Calu3 (cell line): ENCODE measurements around the gene EEPD1. TPM values are rescaled to one million over a fixed set of nuclear protein-coding genes. Genes with fewer than 3 reads are reported as not detected.

Experiments used
- BruUV-seq: library from RNA; stranded (reverse); fragments of 400-500 nt; replicated peaks from 2 replicates; lab custom pipeline; 2021; lab: Mats Ljungman, UMichigan
- CTCF ChIA-PET: fragments of 300-600 bp; sonication (Branson Sonifier 250); formaldehyde crosslinking; loops from one replicate; lab custom pipeline; 2022; ENCODE audit warnings: antibody characterized with exemption; lab: Charles Lee
- DNase-seq: peaks from one replicate; pipeline ENCODE4 v3.0.0; 2022
- H3K27ac Mint-ChIP-seq: one replicate; pipeline ENCODE4 v1.8.0; 2022; ENCODE audit warnings: mixed read lengths; ENCODE audit not compliant: unreplicated experiment
- H3K27me3 Mint-ChIP-seq: one replicate; pipeline ENCODE4 v1.8.0; 2022; ENCODE audit warnings: mixed read lengths; ENCODE audit not compliant: unreplicated experiment
- H3K36me3 Mint-ChIP-seq: one replicate; pipeline ENCODE4 v1.8.0; 2022; ENCODE audit warnings: mild to moderate bottlenecking, moderate library complexity, mixed read lengths; ENCODE audit not compliant: insufficient read depth, unreplicated experiment
- H3K4me1 Mint-ChIP-seq: one replicate; pipeline ENCODE4 v1.8.0; 2022; ENCODE audit warnings: mild to moderate bottlenecking, low read depth, mixed read lengths; ENCODE audit not compliant: unreplicated experiment
- H3K4me3 Mint-ChIP-seq: one replicate; pipeline ENCODE4 v1.8.0; 2022; ENCODE audit warnings: mild to moderate bottlenecking, low read depth, moderate library complexity, mixed read lengths; ENCODE audit not compliant: unreplicated experiment
- H3K9me3 Mint-ChIP-seq: one replicate; pipeline ENCODE4 v1.8.0; 2022; ENCODE audit warnings: low read depth, mixed read lengths; ENCODE audit not compliant: unreplicated experiment
- CTCF ChIP-seq: fragments of 200-600 bp; IDR thresholded peaks from one replicate; pipeline ENCODE4 v1.8.0; 2022; ENCODE audit warnings: antibody characterized with exemption; ENCODE audit not compliant: unreplicated experiment
- intact Hi-C: fragments of 100-400 bp; cut with micrococcal nuclease; formaldehyde crosslinking; loops from one replicate; pipeline ENCODE4 v1.10.0; 2022; ENCODE audit not compliant: unreplicated experiment
- total RNA-seq: library from RNA; stranded (reverse); gene quantifications from 2 replicates; pipeline ENCODE4 v1.2.3, GENCODE V29; 2022

EEPD1 gene
- total RNA-seq, 1 experiment from 2014 or later: 48.8 TPM

- no TSS peak for BruUV-seq
- Mint-ChIP-seq H3K27me3 (no peaks in the 10 kb centered on the region), H3K4me3 (no peak overlapping the region), H3K4me1 (peaks cover 26% of the 10 kb centered on the region), H3K9me3 (no peaks in the 10 kb centered on the region), H3K27ac (no peak overlapping the region), H3K36me3 (peaks cover 29% of the 10 kb centered on the region)
- CTCF ChIA-PET: interaction anchor here (0.6 kb wide), 1 partner anchor 345 kb away, joined by 3 read pairs; no protein-coding TSS in a partner anchor
- no peak for DNase-seq
- no peak for TF ChIP-seq CTCF
- intact Hi-C loops: loop anchor here (5.0 kb wide), 2 partner anchors 33 to 113 kb away; no protein-coding TSS in a partner anchor
These were observed 3.2 kb upstream of the EEPD1 start for GRCh38 chr7:36149694-36150452.

GRCh38 chr7:36151921-36152755 lies 916 bp upstream of the EEPD1 start:
- H3K4me3 Mint-ChIP-seq: peak overlapping the region; percentile 93
- H3K27ac Mint-ChIP-seq: peak overlapping the region; percentile 74
- CTCF ChIA-PET: interaction anchor here (0.6 to 1.4 kb wide), 3 partner anchors 16 to 108 kb away, joined by 3 read pairs; no protein-coding TSS in a partner anchor
- no peaks in the 10 kb centered on the region for H3K27me3 Mint-ChIP-seq
- no peaks in the 10 kb centered on the region for H3K9me3 Mint-ChIP-seq
- no TSS peak for BruUV-seq
- peaks cover 51% of the 10 kb centered on the region for H3K36me3 Mint-ChIP-seq
- no peak for TF ChIP-seq CTCF
- DNase-seq: no peak
- intact Hi-C loops: loop anchor here (2.0 to 5.0 kb wide), 3 partner anchors 23 to 115 kb away; no protein-coding TSS in a partner anchor
- peaks cover 49% of the 10 kb centered on the region for H3K4me1 Mint-ChIP-seq

DNA sequence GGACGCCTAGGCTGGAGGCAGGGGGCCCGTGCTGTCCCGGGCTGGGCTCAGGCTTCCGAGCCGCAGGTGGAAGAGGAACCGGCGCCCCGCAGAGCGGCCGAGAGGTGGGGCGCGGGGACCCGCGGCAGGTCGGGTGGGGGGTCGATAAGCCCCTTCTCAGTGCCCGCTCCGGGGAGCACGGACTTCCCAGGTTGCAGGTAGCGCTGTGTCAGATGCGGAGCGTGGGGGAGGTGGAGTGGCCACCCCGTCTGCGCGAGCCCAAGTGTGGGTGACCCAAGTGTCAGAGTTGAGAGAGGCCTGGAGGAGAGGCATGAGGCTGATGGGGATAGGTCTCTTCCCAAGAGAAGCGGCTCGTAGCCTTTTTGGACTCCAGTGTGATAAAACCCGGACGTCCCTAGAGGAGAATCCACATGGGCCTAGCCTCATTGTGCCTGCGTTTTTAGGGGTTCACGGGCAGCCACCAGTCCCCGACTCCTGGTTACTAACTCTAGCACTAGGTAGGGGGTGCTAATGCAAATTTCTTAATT lies 580 bp downstream of the EEPD1 start:
- Mint-ChIP-seq H3K4me3 (peak overlapping the region; percentile 93), H3K36me3 (peaks cover 56% of the 10 kb centered on the region), H3K4me1 (peaks cover 64% of the 10 kb centered on the region), H3K27me3 (no peaks in the 10 kb centered on the region), H3K27ac (peak overlapping the region; percentile 33), H3K9me3 (no peaks in the 10 kb centered on the region)
- no peak for TF ChIP-seq CTCF
- DNase-seq: peak; percentile 49
- intact Hi-C loops: loop anchor here (2.0 to 5.0 kb wide), 3 partner anchors 25 to 116 kb away; no protein-coding TSS in a partner anchor
- BruUV-seq: no TSS peak
- CTCF ChIA-PET: interaction anchor here (0.8 to 1.5 kb wide), 3 partner anchors 9 to 169 kb away, joined by 3 to 5 read pairs (median 4); no protein-coding TSS in a partner anchor
